Activated CD8-positive, alpha-beta memory T cell treated with anti-CD3 and anti-CD28 coated beads, Interleukin-2, amount 50 U/mL, for 1 hour (primary cell): ENCODE data around the gene SMIM36.
"Not testable (repeated sequence)": the region's sequence is repeated elsewhere in the genome, so short reads cannot be mapped to it uniquely, and the experiment has no call there.

Experiments used
- DNase-seq: peaks from one replicate; pipeline ENCODE4 v3.0.0-alpha.2; 2020; ENCODE audit errors: extremely low read depth

SMIM36 gene

GRCh38 chr17:55510986-55511721 lies at the start of gene SMIM36:
Gene SMIM36, minus strand, starts transcription at chr17:55511452.
- no peak for DNase-seq

DNA sequence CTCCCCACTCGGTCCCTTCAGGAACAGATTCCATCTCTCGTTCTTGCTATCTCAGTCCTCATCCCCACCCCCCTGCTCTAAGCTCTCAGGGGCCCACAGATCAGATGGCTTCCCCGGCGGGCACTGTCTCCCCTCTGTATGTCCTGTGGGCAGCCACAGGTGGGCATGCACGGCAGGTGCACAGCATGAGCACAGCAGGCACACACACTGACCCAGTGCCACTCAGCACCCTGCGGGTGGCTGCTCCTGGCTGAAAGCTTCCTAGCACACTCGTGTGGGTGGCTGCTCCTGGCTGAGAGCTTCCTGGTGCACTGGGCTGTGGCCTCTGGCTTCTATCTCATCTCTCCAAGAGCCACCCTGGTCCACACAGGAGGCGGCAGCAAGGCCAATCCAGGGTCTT lies 44.5 kb upstream of the SMIM36 start:
- no peak for DNase-seq

DNA sequence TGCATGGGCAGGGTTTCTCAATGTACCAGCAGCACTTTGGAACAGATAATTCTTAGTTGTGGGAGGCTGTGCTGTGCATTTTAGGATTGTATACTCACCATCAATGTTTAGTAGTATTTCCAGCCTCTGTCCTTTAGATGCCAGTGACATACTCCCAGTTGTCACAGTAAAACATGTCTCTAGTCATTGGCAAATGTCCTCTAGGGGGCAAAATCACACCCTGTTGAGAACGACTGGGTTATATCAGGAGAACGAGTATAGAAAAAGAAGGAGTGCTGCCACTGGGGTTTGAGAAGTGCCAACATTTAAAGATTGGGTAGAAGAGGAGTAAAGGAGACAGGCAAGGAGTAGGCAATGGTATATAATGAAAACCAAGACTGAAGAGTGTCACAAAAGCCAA lies 37.9 kb upstream of the SMIM36 start:
- no peak for DNase-seq

DNA sequence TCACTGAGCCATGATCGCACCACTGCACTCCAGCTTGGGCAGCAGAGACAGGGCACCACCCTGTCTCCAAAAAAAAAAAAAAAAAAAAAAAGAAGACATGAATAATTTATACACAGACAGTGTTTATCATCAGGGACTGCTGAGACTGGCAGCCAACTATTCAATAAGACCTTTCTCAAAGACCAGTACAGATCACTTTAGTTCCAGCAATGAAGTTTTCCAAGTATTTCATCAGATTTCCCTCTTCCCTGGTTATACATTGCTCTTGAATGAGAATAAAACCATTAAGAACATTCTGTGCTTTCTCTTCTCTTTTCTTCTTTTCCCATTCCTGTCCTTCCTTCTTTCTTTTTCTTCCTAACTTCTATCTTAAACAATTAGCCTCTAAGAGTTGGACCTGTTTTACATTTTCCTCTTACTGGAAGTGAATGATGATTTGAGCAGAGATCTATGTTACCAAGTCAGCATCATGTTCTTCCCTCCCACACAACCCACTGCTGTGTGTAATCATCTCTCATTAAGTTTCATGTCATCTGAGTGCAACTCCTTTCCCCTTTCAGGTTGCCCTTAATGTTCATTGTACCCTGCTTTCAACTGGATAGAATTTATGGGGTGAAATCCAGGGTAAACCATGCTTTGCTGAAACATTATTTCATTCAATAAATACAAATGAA lies 35.9 kb upstream of the SMIM36 start:
- no peak for DNase-seq

- DNase-seq = no peak
Observed at GRCh38 chr17:55546481-55546880, 35.2 kb upstream of the SMIM36 start.

DNA sequence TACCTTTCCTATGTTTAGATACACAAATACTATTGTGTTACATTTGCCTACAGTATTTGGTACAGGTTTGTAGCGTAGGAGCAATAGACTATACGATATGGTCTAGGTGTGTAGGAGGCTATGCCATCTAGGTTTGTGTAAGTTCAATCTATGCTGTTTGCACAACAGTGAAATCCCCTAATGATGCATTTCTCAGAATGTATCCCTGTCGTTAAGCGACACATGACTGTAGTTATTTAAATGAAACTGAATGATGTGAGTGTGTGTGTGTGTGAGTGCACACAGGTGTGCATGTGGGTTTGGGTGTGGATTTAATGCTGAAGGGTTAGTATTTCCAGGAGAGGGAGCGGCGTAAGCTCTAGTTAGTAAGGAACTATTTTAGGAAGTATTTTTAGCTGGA lies 34.6 kb upstream of the SMIM36 start:
- DNase-seq = no peak

DNA sequence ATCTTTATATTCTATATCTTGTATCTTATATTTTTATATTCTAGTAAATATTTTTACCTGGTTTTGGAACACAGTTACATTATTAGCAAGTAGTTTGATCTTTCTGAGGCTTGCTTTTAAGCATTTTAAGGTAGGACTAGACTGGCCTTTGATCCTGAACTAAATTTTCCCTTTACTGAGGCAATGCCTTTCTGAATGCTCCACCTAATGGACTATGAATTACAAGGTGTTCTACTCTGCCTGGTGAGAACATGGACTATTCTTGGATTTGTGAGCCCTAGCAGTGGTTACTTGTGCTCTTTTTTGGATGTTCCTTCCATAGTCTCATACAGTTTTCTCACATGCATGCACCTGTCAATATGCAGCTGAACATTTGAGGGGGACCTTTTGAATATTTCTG lies 32.5 kb upstream of the SMIM36 start:
- DNase-seq = no peak

DNA sequence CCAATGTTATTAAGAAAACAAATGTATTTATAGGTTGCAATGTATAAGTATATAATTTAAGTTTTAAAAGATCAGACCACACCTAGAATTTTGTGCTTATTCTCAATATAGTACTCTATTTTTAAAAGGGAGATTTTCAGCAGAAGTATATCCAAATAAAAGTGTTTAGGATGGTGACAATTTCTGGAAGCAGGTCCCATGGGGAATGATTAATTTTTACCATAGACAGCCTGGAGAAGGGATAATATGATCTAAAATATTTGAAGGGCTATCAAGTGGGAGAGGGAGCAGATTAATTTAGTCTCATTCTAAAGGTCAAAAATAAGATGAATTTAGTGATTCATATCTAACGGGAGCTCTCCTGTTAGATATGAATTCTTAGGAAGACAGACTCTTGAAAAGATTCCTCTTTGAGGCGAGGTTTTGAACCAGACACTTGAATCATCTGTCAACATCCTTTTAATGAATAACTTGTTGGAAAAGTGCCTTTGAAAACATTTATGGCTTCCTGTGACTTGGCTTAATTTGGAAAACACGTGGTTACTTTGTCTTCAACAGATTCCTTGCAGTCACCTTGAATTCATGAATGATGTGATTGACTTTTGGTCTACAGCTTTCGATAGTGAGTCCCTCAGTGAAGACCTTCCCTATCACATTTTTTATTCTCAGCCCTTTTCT lies 29.3 kb upstream of the SMIM36 start:
- no peak for DNase-seq

- DNase-seq = no peak
Observed at GRCh38 chr17:55536205-55536604, 25.0 kb upstream of the SMIM36 start.

DNA sequence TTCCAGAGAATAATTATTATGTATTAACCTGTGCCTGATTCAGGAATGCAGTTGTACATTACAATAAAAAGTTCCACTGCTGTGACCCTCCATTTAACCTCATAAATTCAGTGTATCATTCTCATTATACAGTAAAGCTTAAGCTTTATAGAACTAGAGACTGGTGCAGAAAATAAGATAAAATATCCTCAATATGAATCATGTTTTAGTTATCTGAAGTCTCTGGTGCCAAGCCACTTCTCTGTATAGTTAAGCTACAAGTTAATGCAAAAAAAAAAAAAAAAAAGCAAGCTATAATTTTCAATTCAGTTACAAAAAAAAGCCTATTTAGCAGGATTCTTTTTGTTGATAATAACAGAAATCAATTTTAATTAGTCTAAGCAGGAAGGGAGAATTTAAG lies 22.4 kb upstream of the SMIM36 start:
- DNase-seq = no peak

- DNase-seq = no peak
Observed at GRCh38 chr17:55532670-55533069, 21.4 kb upstream of the SMIM36 start.

DNA sequence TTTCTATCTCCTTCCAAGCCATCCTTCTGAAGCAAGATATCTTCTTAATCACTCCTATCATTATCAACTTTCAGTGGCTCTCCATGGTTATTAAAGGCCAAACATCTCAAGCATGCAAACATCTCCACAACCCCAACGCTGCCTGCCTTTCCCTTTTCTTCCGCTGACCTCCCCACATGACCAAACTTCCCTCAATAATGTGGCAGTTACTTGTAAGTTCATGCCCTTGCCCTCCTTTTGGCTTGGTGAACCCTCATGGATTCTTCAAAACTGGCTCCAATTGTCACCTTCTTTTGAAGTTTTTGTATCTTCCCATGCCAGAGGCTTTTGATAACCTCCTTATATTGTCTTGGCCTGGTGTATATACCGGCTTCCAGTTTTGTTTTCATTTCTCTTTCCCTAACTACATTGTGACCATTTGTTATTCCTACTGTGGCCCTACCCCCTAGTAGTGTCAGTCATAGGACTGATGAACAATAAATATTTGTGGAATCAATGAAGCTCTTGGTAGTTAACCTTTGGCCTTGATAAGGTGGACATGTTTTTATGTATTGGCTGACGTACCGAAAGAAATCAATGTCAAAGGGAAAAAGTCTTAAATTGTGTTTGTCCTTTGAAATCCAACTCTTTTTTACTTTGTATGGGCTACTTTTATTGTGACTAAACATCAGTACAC lies 19.9 kb upstream of the SMIM36 start:
- DNase-seq = no peak

- no peak for DNase-seq
Observed at GRCh38 chr17:55530064-55530463, 18.8 kb upstream of the SMIM36 start.

GRCh38 chr17:55527540-55528118 lies 16.4 kb upstream of the SMIM36 start:
- no peak for DNase-seq

GRCh38 chr17:55524440-55525220 lies 13.4 kb upstream of the SMIM36 start:
- DNase-seq = no peak

DNA sequence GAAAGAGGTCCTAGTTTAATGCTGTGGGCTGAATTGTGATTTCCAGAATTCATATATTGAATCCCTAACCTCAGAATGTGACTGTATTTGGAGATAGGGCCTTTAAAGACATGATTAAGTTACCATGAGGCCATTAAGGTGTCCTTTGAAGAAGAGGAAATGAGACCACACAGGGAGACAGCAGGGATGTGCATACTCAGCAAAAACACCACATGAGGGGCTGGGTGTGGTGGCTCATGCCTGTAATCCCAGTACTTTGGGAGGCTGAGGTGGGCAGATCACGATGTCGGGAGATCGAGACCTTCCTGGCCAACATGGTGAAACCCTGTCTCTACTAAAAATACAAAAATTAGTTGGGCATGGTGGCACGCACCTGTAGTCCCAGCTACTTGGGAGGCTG lies 11.8 kb upstream of the SMIM36 start:
- DNase-seq = not testable (repeated sequence)

- DNase-seq = no peak
Observed at GRCh38 chr17:55521186-55521585, 9.9 kb upstream of the SMIM36 start.

DNA sequence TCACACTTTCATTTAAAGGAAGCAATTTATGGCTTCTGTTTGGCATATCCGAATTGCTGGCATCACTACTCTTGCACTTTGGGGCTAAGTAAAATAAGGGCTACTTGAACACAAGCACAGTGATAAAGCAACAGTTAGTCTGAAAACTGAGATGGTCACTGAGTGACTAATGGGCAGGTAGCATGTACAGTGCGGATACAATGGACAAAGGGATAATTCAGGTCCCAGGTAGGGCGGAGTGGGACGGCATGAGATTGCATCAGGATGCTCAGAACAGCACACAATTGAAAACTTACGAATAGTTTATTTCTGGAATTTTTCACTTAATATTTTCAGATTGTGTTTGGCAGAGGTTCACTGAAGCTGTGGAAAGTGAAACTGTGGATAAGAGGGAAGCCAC lies 9.2 kb upstream of the SMIM36 start:
- no peak for DNase-seq

- no peak for DNase-seq
Observed at GRCh38 chr17:55518510-55518909, 7.3 kb upstream of the SMIM36 start.

DNA sequence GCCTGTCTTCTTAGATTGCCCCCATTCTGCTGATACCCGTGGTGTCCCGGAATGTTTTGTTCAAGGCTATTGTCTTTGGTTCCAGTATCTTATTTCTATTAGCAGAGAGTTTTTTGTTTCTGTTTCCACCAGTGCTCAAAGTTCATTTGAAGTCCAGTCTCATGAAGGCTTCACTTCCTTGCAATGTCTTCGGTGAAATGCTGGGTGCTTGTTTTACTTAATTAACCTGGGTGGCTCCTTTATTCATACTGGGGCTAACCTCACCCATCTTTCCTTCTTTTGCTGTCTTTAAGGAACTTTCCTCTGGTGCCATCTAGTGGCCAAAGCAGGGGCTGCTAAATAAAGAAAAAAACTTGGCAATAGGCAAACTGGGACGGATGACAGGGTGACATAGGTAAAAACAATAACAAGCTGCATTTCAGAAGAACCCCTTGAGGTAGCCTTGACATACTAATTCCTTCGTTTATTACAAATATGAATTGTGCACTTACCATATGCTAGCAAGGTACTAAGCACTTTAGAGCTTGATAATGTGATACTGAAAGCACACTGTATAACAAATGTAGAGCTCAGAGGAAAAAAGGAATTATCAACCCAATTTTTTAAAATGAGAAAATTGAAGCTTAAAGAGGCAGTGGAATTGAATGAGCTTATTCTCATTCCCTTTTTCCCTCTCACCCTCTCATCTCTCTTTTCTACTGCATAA lies 2.8 kb upstream of the SMIM36 start:
- DNase-seq = peak; percentile 10

- not testable (repeated sequence) for DNase-seq
Observed at GRCh38 chr17:55507669-55508068, 3.6 kb downstream of the SMIM36 start.
